K562 (cell line): ENCODE data around the gene PPP1R1C. TPM values are rescaled to one million over a fixed set of nuclear protein-coding genes. Genes with fewer than 3 reads are reported as not detected.

Experiments used
- ATAC-seq: fragments of 200-7000 bp; cut with Tn5 transposase; 3 replicates; pipeline ENCODE4 v1.9.1; 2020; ENCODE audit warnings: moderate library complexity
- BruUV-seq: library from RNA; stranded (reverse); fragments of 400-500 nt; replicated peaks from 2 replicates; lab custom pipeline; 2021; lab: Mats Ljungman, UMichigan
- CTCF ChIA-PET: fragments of 300-600 bp; formaldehyde crosslinking; extraction: SDS; loops from one replicate; lab custom pipeline; 2021; ENCODE audit warnings: low intra/inter-chr PET ratio; lab: Yijun Ruan, JAX
- POLR2A ChIA-PET: fragments of 300-600, 350-650 bp; sonication (Branson Sonifier 250); formaldehyde crosslinking; extraction: SDS; loops from one replicate; lab custom pipeline; 2021; ENCODE audit warnings: antibody characterized with exemption, inconsistent platforms; lab: Yijun Ruan, JAX
- DNase-seq, 4 experiments: peaks; one replicate each; pipeline versions ENCODE4 v3.0.0 to v3.0.0-alpha.2; 2011 to 2018; ENCODE audit warnings: low spot score in 3 of 4, mixed read lengths in 3 of 4; ENCODE audit errors: extremely low read depth in 1 of 4
- FAIRE-seq: peaks from 2 replicates; lab custom pipeline; 2011; peaks lifted over from hg19 to GRCh38; lab: Jason Lieb, UNC
- H2AFZ ChIP-seq: 2 replicates; pipeline ENCODE4 v1.6.0; 2011; ENCODE audit warnings: low read depth, low read length, control low read depth, inconsistent platforms
- H3K27ac ChIP-seq: fragments of 200-600 bp; 3 replicates; pipeline ENCODE4 v1.8.0; 2011; ENCODE audit warnings: low read depth, mild to moderate bottlenecking, control low read depth, inconsistent platforms, low read length, moderate library complexity, mixed read lengths; ENCODE audit errors: extremely low read depth
- H3K27me3 ChIP-seq, 2 experiments: fragments of 300-600 bp in 1 of 2; 2 replicates in 1 of 2; 3 replicates in 1 of 2; pipeline versions ENCODE4 v1.6.0 to v1.8.0; 2011; ENCODE audit warnings: inconsistent platforms in 2 of 2, low read length in 2 of 2, mild to moderate bottlenecking in 1 of 2, mixed read lengths in 1 of 2, moderate library complexity in 1 of 2; ENCODE audit not compliant: control insufficient read depth in 2 of 2, insufficient read depth in 2 of 2
- H3K36me3 ChIP-seq: fragments of 300-600 bp; 3 replicates; pipeline ENCODE4 v1.8.0; 2011; ENCODE audit warnings: mild to moderate bottlenecking, low read length, inconsistent platforms; ENCODE audit not compliant: control insufficient read depth, insufficient read depth
- H3K4me1 ChIP-seq, 2 experiments: fragments of 200-600 bp in 1 of 2; replicated peaks in 1 of 2; 2 replicates in 1 of 2; 3 replicates in 1 of 2; pipeline versions ENCODE4 v1.5.1 to v1.8.0; 2011; ENCODE audit warnings: inconsistent platforms in 2 of 2, low read length in 2 of 2, mild to moderate bottlenecking in 1 of 2, mixed read lengths in 1 of 2, moderate library complexity in 1 of 2; ENCODE audit not compliant: control insufficient read depth in 2 of 2, insufficient read depth in 2 of 2
- H3K4me2 ChIP-seq: 2 replicates; pipeline ENCODE4 v1.6.1; 2011; ENCODE audit warnings: low read length, control low read depth, inconsistent platforms, mixed read lengths; ENCODE audit not compliant: insufficient read depth
- H3K4me3 ChIP-seq: fragments of 200-600 bp; sonication (generic), shearing (Covaris generic); 2 replicates; pipeline ENCODE4 v1.5.1; 2016; ENCODE audit warnings: control low read depth, inconsistent platforms
- H3K79me2 ChIP-seq: fragments of 200-600 bp; 3 replicates; pipeline ENCODE4 v1.8.0; 2011; ENCODE audit warnings: low read length, inconsistent platforms; ENCODE audit not compliant: control insufficient read depth, insufficient read depth
- H3K9ac ChIP-seq, 2 experiments: 2 replicates each; pipeline versions ENCODE4 v1.6.0 to v1.6.1; 2011; ENCODE audit warnings: low read depth in 2 of 2, low read length in 2 of 2, control low read depth in 1 of 2, inconsistent platforms in 1 of 2, mild to moderate bottlenecking in 1 of 2, mixed read lengths in 1 of 2; ENCODE audit not compliant: insufficient read depth in 1 of 2
- H3K9me1 ChIP-seq: one replicate; pipeline ENCODE4 v1.6.0; 2011; ENCODE audit warnings: inconsistent platforms, mild to moderate bottlenecking, low read length, moderate library complexity; ENCODE audit not compliant: control insufficient read depth, insufficient read depth
- H3K9me3 ChIP-seq: replicated peaks from 2 replicates; pipeline ENCODE4 v1.5.1; 2011; ENCODE audit warnings: low read depth, low read length, inconsistent platforms; ENCODE audit not compliant: control insufficient read depth, insufficient read depth
- H4K20me1 ChIP-seq: replicated peaks from 2 replicates; pipeline ENCODE4 v1.6.1; 2011; ENCODE audit warnings: low read length, inconsistent platforms, mixed read lengths; ENCODE audit not compliant: control insufficient read depth, insufficient read depth
- ARID2 ChIP-seq: fragments of 450-650 bp; IDR thresholded peaks from 2 replicates; pipeline ENCODE4 v1.6.1; 2017; ENCODE audit warnings: antibody characterized with exemption, mild to moderate bottlenecking
- EZH2 ChIP-seq: IDR thresholded peaks from 2 replicates; pipeline ENCODE4 v1.6.1; 2012; ENCODE audit warnings: low read depth, mild to moderate bottlenecking, inconsistent platforms, low read length, borderline replicate concordance
- GTF2E2 ChIP-seq: fragments of 200-800 bp; sonication (Bioruptor generic); IDR thresholded peaks from 2 replicates; pipeline ENCODE4 v1.6.1; 2016; ENCODE audit warnings: missing genetic modification characterization, missing compliant biosample characterization
- RHOXF2B ChIP-seq: fragments of 250-450 bp; sonication (Bioruptor Pico); conservative IDR thresholded peaks from 2 replicates; pipeline ENCODE4 v1.5.1; 2021
- WGBS: fragments of 100-300 bp; shearing (Covaris generic); methylation state at CpG from one replicate; pipeline ENCODE4 v1.1.6; 2016; ENCODE audit warnings: low coverage, mixed read lengths; ENCODE audit not compliant: insufficient coverage; ENCODE audit errors: missing lambda C conversion rate; 5-methylcytosine and 5-hydroxymethylcytosine counted together
- in situ Hi-C: fragments of 300-500 bp; cut with MboI; formaldehyde crosslinking; loops from 4 replicates; pipeline ENCODE4 v1.15.0; 2018; ENCODE audit warnings: inconsistent platforms, mixed read lengths
- intact Hi-C: fragments of 100-400 bp; cut with micrococcal nuclease; formaldehyde crosslinking; loops from 2 replicates; pipeline ENCODE4 v1.14.2; 2022
- polyA plus RNA-seq, 8 experiments: library from polyadenylated mRNA; depleted of rRNA in 4 of 8; stranded (reverse) in 5 of 8; unstranded in 3 of 8; fragments of >200 nt; fragmentation: Nextera tagmentation in 2 of 8; fragmentation: Illumina TruSeq in 1 of 8; extraction: Ambion mirVana in 2 of 8; extraction: Trizol in 1 of 8; gene quantifications; 2 replicates each; pipeline versions ENCODE4 v1.2.1 to v1.2.3, GENCODE V29; 2011 to 2014; ENCODE audit warnings: inconsistent platforms in 1 of 8, missing spikeins in 1 of 8
- small RNA-seq: library from RNA; depleted of rRNA; stranded (forward); fragments of <200 nt; gene quantifications from one replicate; pipeline ENCODE3, GENCODE V24; 2014
- total RNA-seq, 7 experiments: library from RNA; depleted of rRNA in 6 of 7; stranded (reverse); fragments of >200 nt in 6 of 7; fragmentation: Illumina TruSeq in 2 of 7; extraction: Trizol in 2 of 7; gene quantifications; 2 replicates each; pipeline versions ENCODE4 v1.2.1 to v1.2.3, GENCODE V29; 2011 to 2021; ENCODE audit warnings: low replicate concordance in 1 of 7
- TF ChIP-seq, protein P1 (sequence below), 2 experiments: fragments of 450-650 bp; conservative IDR thresholded peaks; 2 replicates each; pipeline ENCODE4 v1.6.1; 2017; ENCODE audit warnings: mild to moderate bottlenecking in 2 of 2, moderate library complexity in 2 of 2

The PPP1R1C gene
- total and polyA plus RNA-seq, 9 of the 15 experiments (the other 6 are each of a cell fraction or from before 2014, with no cell fraction given), result 0.09 to 0.64 (median 0.40) TPM; not detected in 2

GRCh38 chr2:182166841-182167240, 181.2 kb downstream of the PPP1R1C start:
- no peaks in the 10 kb centered on the region for H3K36me3 ChIP-seq
- no peak overlapping the region for H2AFZ ChIP-seq
- POLR2A ChIA-PET, result no interaction called here
- TF ChIP-seq, protein P1, sequence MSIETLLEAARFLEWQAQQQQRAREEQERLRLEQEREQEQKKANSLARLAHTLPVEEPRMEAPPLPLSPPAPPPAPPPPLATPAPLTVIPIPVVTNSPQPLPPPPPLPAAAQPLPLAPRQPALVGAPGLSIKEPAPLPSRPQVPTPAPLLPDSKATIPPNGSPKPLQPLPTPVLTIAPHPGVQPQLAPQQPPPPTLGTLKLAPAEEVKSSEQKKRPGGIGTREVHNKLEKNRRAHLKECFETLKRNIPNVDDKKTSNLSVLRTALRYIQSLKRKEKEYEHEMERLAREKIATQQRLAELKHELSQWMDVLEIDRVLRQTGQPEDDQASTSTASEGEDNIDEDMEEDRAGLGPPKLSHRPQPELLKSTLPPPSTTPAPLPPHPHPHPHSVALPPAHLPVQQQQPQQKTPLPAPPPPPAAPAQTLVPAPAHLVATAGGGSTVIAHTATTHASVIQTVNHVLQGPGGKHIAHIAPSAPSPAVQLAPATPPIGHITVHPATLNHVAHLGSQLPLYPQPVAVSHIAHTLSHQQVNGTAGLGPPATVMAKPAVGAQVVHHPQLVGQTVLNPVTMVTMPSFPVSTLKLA (conservative IDR thresholded peaks at IDR 0.05), result no peak
- TF ChIP-seq GTF2E2 (no peak), EZH2 (no peak), ARID2 (no peak), RHOXF2B (no peak)
- TF ChIP-seq, all 486 proteins: peak for 0
- Histone ChIP-seq H3K4me2 (no peak overlapping the region), H3K4me1 (no peaks in the 10 kb centered on the region), H3K79me2 (no peaks in the 10 kb centered on the region), H3K9me3 (no peaks in the 10 kb centered on the region), H3K4me3 (no peak overlapping the region), H4K20me1 (no peaks in the 10 kb centered on the region), H3K9me1 (no peaks in the 10 kb centered on the region), H3K9ac (no peak overlapping the region), H3K27me3 (no peaks in the 10 kb centered on the region), H3K27ac (no peak overlapping the region)
- intact Hi-C loops, result no loop called here
- whole genome bisulfite sequencing, result 3% methylated on average over 2 of the region's 2 CpGs
- in situ Hi-C loops, result no loop called here
- CTCF ChIA-PET, result no interaction called here
- DNase-seq (no peak), FAIRE-seq (no peak), ATAC-seq (no peak)
- BruUV-seq, result no TSS peak

Small RNA genes lying within 50 kb of the gene (small RNA-seq; reads per million reads assigned to genes)
- not detected for gene RNA5SP113

Other genes starting within 250 kb of the PPP1R1C start
- 38.3 and 40.9 TPM in 2 replicates for gene ITPRID2, start 94.1 kb upstream of the PPP1R1C start, total RNA-seq (2014; rRNA removed)
- 62.8 and 75.6 TPM in 2 replicates for gene ITPRID2, start 94.1 kb upstream of the PPP1R1C start, total RNA-seq (2014; rRNA removed; fragmentation: Illumina TruSeq; extraction: Trizol)
- gene ITPRID2, start 94.1 kb upstream of the PPP1R1C start, total RNA-seq (2015; rRNA removed; fragmentation: Illumina TruSeq; extraction: Trizol), result 60.5 and 63.6 TPM in 2 replicates
- 77.8 and 89.2 TPM in 2 replicates for gene ITPRID2, start 94.1 kb upstream of the PPP1R1C start, total RNA-seq (2021)
- gene ITPRID2, start 94.1 kb upstream of the PPP1R1C start, polyA plus RNA-seq (2011; rRNA removed), result 39.6 and 52.0 TPM in 2 replicates
- gene ITPRID2, start 94.1 kb upstream of the PPP1R1C start, polyA plus RNA-seq (2014; fragmentation: Illumina TruSeq; extraction: Trizol), result 48.6 and 64.6 TPM in 2 replicates
- 10 to 100 TPM; 18.5 to 20.3 TPM for gene ITPRID2, start 94.1 kb upstream of the PPP1R1C start, polyA plus RNA-seq (2014; fragmentation: Nextera tagmentation; extraction: Ambion mirVana)
- gene ITPRID2, start 94.1 kb upstream of the PPP1R1C start, polyA plus RNA-seq (2014; rRNA removed), result 42.5 and 44.2 TPM in 2 replicates